Ovary (tissue), 9 donors: ENCODE measurements around the gene COPA. TPM values are rescaled to one million over a fixed set of nuclear protein-coding genes. Genes with fewer than 3 reads are reported as not detected.
"Not testable (repeated sequence)": the region's sequence is repeated elsewhere in the genome, so short reads cannot be mapped to it uniquely, and the experiment has no call there.

Experiments used
- DNase-seq, 5 donors: peaks; one replicate each; pipeline ENCODE4 v3.0.0-alpha.2; 2019 to 2020
- H3K27ac ChIP-seq, 2 donors: fragments of 200-600 bp; one replicate each; pipeline versions ENCODE4 v1.5.1 to v1.8.0; 2019 to 2022
- H3K27me3 ChIP-seq: fragments of 200-600 bp; one replicate; pipeline ENCODE4 v1.8.0; 2022
- H3K36me3 ChIP-seq: fragments of 200-600 bp; sonication (generic); one replicate; pipeline ENCODE4 v1.5.1; 2019
- H3K4me1 ChIP-seq: one replicate; pipeline ENCODE4 v1.8.1; 2013; ENCODE audit warnings: mild to moderate bottlenecking, moderate library complexity; ENCODE audit not compliant: insufficient read depth
- H3K4me3 ChIP-seq: fragments of 200-600 bp; sonication (generic); one replicate; pipeline ENCODE4 v1.5.1; 2017
- H3K9me3 ChIP-seq, 2 donors: fragments of 200-600 bp in 1 of 2; sonication (generic) in 1 of 2; one replicate each; pipeline versions ENCODE4 v1.5.1 to v1.8.1; 2013 to 2019; ENCODE audit warnings: mild to moderate bottlenecking in 1 of 2, moderate library complexity in 1 of 2
- CTCF ChIP-seq, 3 donors: fragments of 450-650 bp in 2 of 3; fragments of 200-600 bp in 1 of 3; IDR thresholded peaks; one replicate each; pipeline versions ENCODE4 v1.5.1 to v1.8.0; 2016 to 2022; ENCODE audit warnings: antibody characterized with exemption in 3 of 3, mild to moderate bottlenecking in 1 of 3
- EP300 ChIP-seq: sonication (generic); formaldehyde crosslinking; IDR thresholded peaks from one replicate; pipeline ENCODE4 v1.6.1; 2017; ENCODE audit warnings: antibody characterized with exemption
- POLR2A ChIP-seq: fragments of 450-650 bp; IDR thresholded peaks from one replicate; pipeline ENCODE4 v1.6.1; 2017; ENCODE audit warnings: antibody characterized with exemption, mild to moderate bottlenecking, moderate library complexity
- WGBS, 3 donors: extraction: QIAGEN DNeasy Blood & Tissue Kit in 1 of 3; methylation state at CpG; one replicate each; pipeline versions ENCODE4 v1.1.5 to v1.1.7; 2013 to 2017; 5-methylcytosine and 5-hydroxymethylcytosine counted together
- intact Hi-C, 4 donors: fragments of 100-400 bp; cut with DNase I; formaldehyde crosslinking; loops; one replicate each; pipeline versions ENCODE4 v1.11.0 to v1.15.1; 2022 to 2023
- polyA plus RNA-seq, 2 donors: library from polyadenylated mRNA; stranded (reverse); fragments of 200-250 nt in 1 of 2; fragments of 350-450 nt in 1 of 2; fragmentation: Illumina TruSeq in 1 of 2; extraction: RNeasy Lipid Tissue Mini Kit (QIAGEN cat#74804) in 1 of 2; gene quantifications; one replicate each; pipeline ENCODE4 v1.2.3, GENCODE V29; 2013 to 2014
- total RNA-seq, 7 donors: library from RNA; depleted of rRNA in 2 of 7; stranded (reverse); fragments of >200 nt in 2 of 7; fragmentation: NEBNext Ultra II Directional in 3 of 7; extraction: Animal tissue kit (Norgen Biotek cat#: 25700) in 3 of 7; gene quantifications; one replicate each; pipeline versions ENCODE4 v1.1.0 to v1.2.4, GENCODE V29; 2016 to 2023
- donor health status: DM: no; HTN: no; CAD: no; lungs with moderate emphysema.
- donor health status: DM: no; HTN: no; CAD: no.
- donor health status: Bipolar disorder and iron deficiency.
- donor health status: DM: yes; HTN: yes; CAD: no.
- donor health status: DM: no; HTN: no; CAD: no.
- donor health status: DM: yes; HTN: yes; CAD: no.

The COPA gene
- total and polyA plus RNA-seq, 9 donors = 63.7 to 163 (median 123) TPM

GRCh38 chr1:160300173-160300572, 42.9 kb downstream of the COPA start:
- H3K36me3 ChIP-seq = no peaks in the 10 kb centered on the region
- WGBS, 3 donors = 88 to 90% (median 90%) methylated on average over 7 of the region's 7 CpGs

GRCh38 chr1:160296036-160296435, 47.0 kb downstream of the COPA start:
- Histone ChIP-seq H3K9me3 (no peaks in the 10 kb centered on the region), H3K4me1 (no peaks in the 10 kb centered on the region), H3K27me3 (no peaks in the 10 kb centered on the region), H3K36me3 (no peaks in the 10 kb centered on the region), H3K27ac (no peak overlapping the region), H3K4me3 (no peak overlapping the region)
- intact Hi-C loops = loop anchor here in 1 of 4 donors (10.0 kb wide), 1 partner anchor 101 kb away; the partner anchor contains the start of gene CASQ1
- DNase-seq = no peak
- 91 to 100% (median 96%) methylated on average over 1 of the region's 1 CpG for WGBS, 3 donors
- TF ChIP-seq EP300 = no peak
- no peak for TF ChIP-seq CTCF (IDR thresholded peaks at IDR 0.05)
- no peak for TF ChIP-seq POLR2A

More at GRCh38 chr1:160300173-160300572, 42.9 kb downstream of the COPA start:
- Histone ChIP-seq H3K27me3 (no peaks in the 10 kb centered on the region), H3K27ac (no peak overlapping the region), H3K4me3 (no peak overlapping the region), H3K4me1 (no peaks in the 10 kb centered on the region), H3K9me3 (no peaks in the 10 kb centered on the region)
- DNase-seq = no peak
- TF ChIP-seq EP300 (no peak), POLR2A (no peak), CTCF (IDR thresholded peaks at IDR 0.05) (no peak)
- intact Hi-C loops = no loop called here

GRCh38 chr1:160293020-160293968, 49.8 kb downstream of the COPA start:
- no peak for DNase-seq
- 80 to 85% (median 84%) methylated on average over 8 of the region's 8 CpGs for WGBS, 3 donors
- no peaks in the 10 kb centered on the region for H3K4me1 ChIP-seq
- H3K9me3 ChIP-seq = no peaks in the 10 kb centered on the region
- TF ChIP-seq CTCF (IDR thresholded peaks at IDR 0.05) (no peak), POLR2A (no peak), EP300 (no peak)
- H3K4me3 ChIP-seq = no peak overlapping the region
- H3K27ac ChIP-seq = no peak overlapping the region
- H3K27me3 ChIP-seq = no peaks in the 10 kb centered on the region
- H3K36me3 ChIP-seq = no peaks in the 10 kb centered on the region
- intact Hi-C loops = loop anchor here in 1 of 4 donors (10.0 kb wide), 1 partner anchor 98 kb away; the partner anchor contains the start of gene CASQ1

- intact Hi-C loops = loop anchor here in 1 of 4 donors (10.0 kb wide), 1 partner anchor 97 kb away; the partner anchor contains the start of gene CASQ1
- no peaks in the 10 kb centered on the region for H3K27me3 ChIP-seq
- H3K27ac ChIP-seq = no peak overlapping the region
- H3K36me3 ChIP-seq = no peaks in the 10 kb centered on the region
- TF ChIP-seq EP300 (no peak), CTCF (IDR thresholded peaks at IDR 0.05) (peak; percentile 56 to 78 (median 62)), POLR2A (no peak)
- H3K9me3 ChIP-seq = no peaks in the 10 kb centered on the region
- no peaks in the 10 kb centered on the region for H3K4me1 ChIP-seq
- WGBS, 3 donors = 27 to 34% (median 31%) methylated on average over 11 of the region's 11 CpGs
- DNase-seq = peak; percentile 33 to 63 (median 48)
- H3K4me3 ChIP-seq = no peak overlapping the region
Observed at GRCh38 chr1:160291248-160292220, 51.5 kb downstream of the COPA start.

- H3K9me3 ChIP-seq, H3K27me3 ChIP-seq, DNase-seq, H3K36me3 ChIP-seq, H3K4me1 ChIP-seq, H3K27ac ChIP-seq, H3K4me3 ChIP-seq: not testable (repeated sequence)
- WGBS, 3 donors = 89 to 91% (median 90%) methylated on average over 12 of the region's 12 CpGs
- intact Hi-C loops = loop anchor here in 1 of 4 donors (10.0 kb wide), 1 partner anchor 867 kb away; the partner anchor contains the start of genes UFC1 and USP21
Observed at GRCh38 chr1:160287769-160288168, 55.3 kb downstream of the COPA start.
